ENCODE results near the gene NMT2. TPM values are rescaled to one million over a fixed set of nuclear protein-coding genes. Genes with fewer than 3 reads are reported as not detected.
A peak's percentile ranks its signal among the peaks of the same experiment; 100 is the strongest.
"Not testable (repeated sequence)": the region's sequence is repeated elsewhere in the genome, so short reads cannot be mapped to it uniquely, and the experiment has no call there.

The NMT2 gene
- total RNA-seq, 6 experiments from 2014 or later, result 18.1 to 34.5 (median 30.8) TPM

DNA sequence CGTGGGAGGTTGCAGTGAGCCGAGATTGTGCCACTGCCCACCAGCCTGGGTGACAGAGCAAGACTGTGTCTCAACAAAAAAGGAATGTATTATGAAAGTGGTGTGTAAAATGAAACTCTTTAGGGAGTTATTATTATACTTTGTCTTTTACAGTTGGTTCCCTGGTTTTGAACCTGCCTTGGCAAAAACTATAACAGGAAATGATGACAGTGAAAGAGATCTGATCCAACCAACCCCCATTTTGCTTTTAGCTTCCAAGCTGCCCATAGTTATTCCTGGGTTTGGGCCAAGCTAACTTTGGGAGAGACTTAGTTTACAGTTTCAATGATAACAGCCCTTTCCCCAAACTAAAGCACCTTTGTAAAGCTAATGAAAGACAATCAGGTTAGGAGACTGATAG lies 34.1 kb upstream of the NMT2 start:
- Histone ChIP-seq H3K36me3 (no peaks in the 10 kb centered on the region), H3K9me3 (no peaks in the 10 kb centered on the region), H3K4me3 (no peak overlapping the region), H3K27ac (no peak overlapping the region), H3K27me3 (no peaks in the 10 kb centered on the region), H3K4me1 (no peaks in the 10 kb centered on the region)
- no peak for TF ChIP-seq POLR2A (IDR thresholded peaks at IDR 0.05)
- TF ChIP-seq, protein P1, sequence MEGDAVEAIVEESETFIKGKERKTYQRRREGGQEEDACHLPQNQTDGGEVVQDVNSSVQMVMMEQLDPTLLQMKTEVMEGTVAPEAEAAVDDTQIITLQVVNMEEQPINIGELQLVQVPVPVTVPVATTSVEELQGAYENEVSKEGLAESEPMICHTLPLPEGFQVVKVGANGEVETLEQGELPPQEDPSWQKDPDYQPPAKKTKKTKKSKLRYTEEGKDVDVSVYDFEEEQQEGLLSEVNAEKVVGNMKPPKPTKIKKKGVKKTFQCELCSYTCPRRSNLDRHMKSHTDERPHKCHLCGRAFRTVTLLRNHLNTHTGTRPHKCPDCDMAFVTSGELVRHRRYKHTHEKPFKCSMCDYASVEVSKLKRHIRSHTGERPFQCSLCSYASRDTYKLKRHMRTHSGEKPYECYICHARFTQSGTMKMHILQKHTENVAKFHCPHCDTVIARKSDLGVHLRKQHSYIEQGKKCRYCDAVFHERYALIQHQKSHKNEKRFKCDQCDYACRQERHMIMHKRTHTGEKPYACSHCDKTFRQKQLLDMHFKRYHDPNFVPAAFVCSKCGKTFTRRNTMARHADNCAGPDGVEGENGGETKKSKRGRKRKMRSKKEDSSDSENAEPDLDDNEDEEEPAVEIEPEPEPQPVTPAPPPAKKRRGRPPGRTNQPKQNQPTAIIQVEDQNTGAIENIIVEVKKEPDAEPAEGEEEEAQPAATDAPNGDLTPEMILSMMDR (IDR thresholded peaks at IDR 0.05), result no peak
- intact Hi-C loops (cut with DNase I), result no loop called here
- ATAC-seq (no peak), DNase-seq (no peak)
- 90% methylated on average over 2 of the region's 2 CpGs for WGBS (ENCODE audit: insufficient coverage, low coverage, low lambda C conversion rate, missing lambda C conversion rate)

- H3K4me3 ChIP-seq; DNase-seq; intact Hi-C loops (cut with DNase I); H3K27ac ChIP-seq; H3K4me1 ChIP-seq; ATAC-seq; H3K36me3 ChIP-seq; H3K9me3 ChIP-seq; H3K27me3 ChIP-seq: not testable (repeated sequence)
- WGBS (ENCODE audit: insufficient coverage, low coverage, low lambda C conversion rate, missing lambda C conversion rate), result 93% methylated on average over 7 of the region's 8 CpGs
Measured at GRCh38 chr10:15202301-15202621, 33.8 kb upstream of the NMT2 start.

- no peaks in the 10 kb centered on the region for H3K27me3 ChIP-seq
- H3K4me1 ChIP-seq, result no peaks in the 10 kb centered on the region
- H3K36me3 ChIP-seq, result no peaks in the 10 kb centered on the region
- DNase-seq (no peak), ATAC-seq (no peak)
- 80% methylated on average over 6 of the region's 6 CpGs for WGBS (ENCODE audit: insufficient coverage, low coverage, low lambda C conversion rate, missing lambda C conversion rate)
- TF ChIP-seq, protein P1 (IDR thresholded peaks at IDR 0.05), result no peak
- no peak for TF ChIP-seq POLR2A (IDR thresholded peaks at IDR 0.05)
- H3K4me3 ChIP-seq, result no peak overlapping the region
- no peaks in the 10 kb centered on the region for H3K9me3 ChIP-seq
- intact Hi-C loops (cut with DNase I), result no loop called here
- H3K27ac ChIP-seq, result no peak overlapping the region
Measured at GRCh38 chr10:15201589-15202300, 33.3 kb upstream of the NMT2 start.

DNA sequence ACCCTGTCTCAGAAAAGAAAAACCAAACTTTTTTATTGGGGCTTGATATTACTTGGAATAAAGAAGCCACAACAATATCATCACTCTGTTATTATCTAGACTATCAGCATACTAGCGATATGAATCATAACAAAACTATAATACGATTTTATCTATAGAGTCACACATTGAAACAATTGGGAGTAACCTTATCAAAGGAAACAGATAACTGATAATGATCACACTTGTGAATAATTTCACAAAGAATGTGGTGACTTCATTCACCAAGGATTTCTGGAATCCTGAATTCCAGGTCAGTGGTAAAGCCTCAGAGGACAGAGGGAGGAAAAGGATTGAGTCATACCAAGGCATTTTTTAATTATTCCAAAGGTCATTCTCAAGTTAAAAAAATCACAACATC lies 32.1 kb upstream of the NMT2 start:
- no peak for DNase-seq
- no peak overlapping the region for H3K27ac ChIP-seq
- peak in 2 of 4 donors; percentile 53 to 80 for ATAC-seq
- H3K4me1 ChIP-seq, result no peaks in the 10 kb centered on the region
- no peaks in the 10 kb centered on the region for H3K9me3 ChIP-seq
- TF ChIP-seq POLR2A (IDR thresholded peaks at IDR 0.05), result no peak
- TF ChIP-seq, protein P1 (IDR thresholded peaks at IDR 0.05), result no peak
- intact Hi-C loops (cut with DNase I), result no loop called here
- WGBS (ENCODE audit: insufficient coverage, low coverage, low lambda C conversion rate, missing lambda C conversion rate), result 38% methylated on average over 2 of the region's 2 CpGs
- H3K27me3 ChIP-seq, result no peaks in the 10 kb centered on the region
- H3K4me3 ChIP-seq, result no peak overlapping the region
- H3K36me3 ChIP-seq, result no peaks in the 10 kb centered on the region

DNA sequence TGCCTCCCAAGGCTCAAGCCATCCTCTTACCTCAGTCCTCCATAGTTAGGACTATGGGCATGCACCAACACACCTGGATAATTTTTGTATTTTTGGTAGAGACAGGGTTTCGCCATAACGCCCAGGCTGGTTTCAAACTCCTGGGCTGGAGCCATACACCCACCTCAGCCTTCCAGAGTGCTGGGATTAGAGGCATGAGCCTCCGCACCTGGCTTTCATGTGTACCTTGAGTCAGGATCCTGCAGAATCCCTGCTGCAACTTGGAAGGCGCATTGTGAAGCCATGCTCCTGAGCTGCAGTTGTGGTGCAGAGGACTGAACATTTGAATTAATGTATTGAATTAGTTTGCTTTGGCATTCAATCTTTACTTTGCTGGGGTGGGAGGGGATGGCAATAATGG lies 29.4 kb upstream of the NMT2 start:
- Histone ChIP-seq H3K36me3 (no peaks in the 10 kb centered on the region), H3K27ac (no peak overlapping the region), H3K9me3 (no peaks in the 10 kb centered on the region), H3K27me3 (no peaks in the 10 kb centered on the region), H3K4me3 (no peak overlapping the region), H3K4me1 (no peaks in the 10 kb centered on the region)
- intact Hi-C loops (cut with DNase I), result no loop called here
- ATAC-seq, result no peak
- no peak for DNase-seq
- no CpG with 5 or more reads among the region's 4 CpGs for WGBS (ENCODE audit: insufficient coverage, low coverage, low lambda C conversion rate, missing lambda C conversion rate)
- no peak for TF ChIP-seq POLR2A (IDR thresholded peaks at IDR 0.05)
- TF ChIP-seq, protein P1 (IDR thresholded peaks at IDR 0.05), result no peak

Measured in right lobe of liver (tissue), 6 donors.